ENCODE data around the gene OR14K1. TPM values are rescaled to one million over a fixed set of nuclear protein-coding genes. Genes with fewer than 3 reads are reported as not detected.

OR14K1 gene
- total and polyA plus RNA-seq, 9 of the 15 experiments (the other 6 are each of a cell fraction or from before 2014, with no cell fraction given): not detected

GRCh38 chr1:247746391-247746935 lies 8.0 kb downstream of the OR14K1 start:
- no peak overlapping the region for H3K4me2 ChIP-seq (ENCODE audit: insufficient read depth, low read length)
- H3K9me3 ChIP-seq (replicated peaks; ENCODE audit: control insufficient read depth, insufficient read depth, low read depth, low read length): peaks cover 5% of the 10 kb centered on the region; the same call in 1 of the 2 replicates
- no peak overlapping the region for H3K4me3 ChIP-seq
- CTCF ChIA-PET (ENCODE audit: low intra/inter-chr PET ratio): no interaction called here
- H3K27me3 ChIP-seq (ENCODE audit: control insufficient read depth in 2 of 2, insufficient read depth in 2 of 2, low read length in 2 of 2): no peaks in the 10 kb centered on the region
- TF ChIP-seq CBX8 (IDR thresholded peaks at IDR 0.05; ENCODE audit: borderline replicate concordance, extremely low read depth, low read depth, low read length, poor library complexity, severe bottlenecking) (no peak), MCM5 (IDR thresholded peaks at IDR 0.05; ENCODE audit: low read depth) (no peak), TAF9B (IDR thresholded peaks at IDR 0.05; ENCODE audit: partially characterized antibody) (no peak), SMARCA5 (IDR thresholded peaks at IDR 0.05) (no peak), GTF2E2 (tag; IDR thresholded peaks at IDR 0.05) (no peak), IRF1 (CRISPR knock-in tag; IDR thresholded peaks at IDR 0.05; ENCODE audit: borderline replicate concordance) (no peak), CBX5 (IDR thresholded peaks at IDR 0.05; ENCODE audit: borderline replicate concordance, low read depth) (no peak), HBP1 (CRISPR knock-in tag; IDR thresholded peaks at IDR 0.05) (no peak), EWSR1 (IDR thresholded peaks at IDR 0.05; ENCODE audit: borderline replicate concordance, low read depth, partially characterized antibody) (no peak), PHF20 (IDR thresholded peaks at IDR 0.05; ENCODE audit: partially characterized antibody) (no peak), TBL1XR1 (IDR thresholded peaks at IDR 0.05; ENCODE audit: low read length in 2 of 2) (no peak), TCFL5 (CRISPR knock-in tag; conservative IDR thresholded peaks at IDR 0.05) (no peak), L3MBTL2 (IDR thresholded peaks at IDR 0.05) (no peak), ZC3H11A (IDR thresholded peaks at IDR 0.05; ENCODE audit: low read depth, low read length) (no peak)
- H3K4me1 ChIP-seq (replicated peaks in 1 of 2; ENCODE audit: control insufficient read depth in 2 of 2, insufficient read depth in 2 of 2, low read length in 2 of 2): no peaks in the 10 kb centered on the region; a peak in 1 of 5 replicates
- no peaks in the 10 kb centered on the region for H3K9me1 ChIP-seq (ENCODE audit: control insufficient read depth, insufficient read depth, low read length)
- no peak overlapping the region for H3K9ac ChIP-seq (ENCODE audit: insufficient read depth in 1 of 2, low read depth in 2 of 2, low read length in 2 of 2)
- WGBS (ENCODE audit: insufficient coverage, low coverage, missing lambda C conversion rate): 0% methylated on average over 3 of the region's 3 CpGs
- DNase-seq (ENCODE audit: extremely low read depth in 1 of 4, low spot score in 3 of 4) (no peak), FAIRE-seq (no peak), ATAC-seq (no peak)
- no peaks in the 10 kb centered on the region for H4K20me1 ChIP-seq (replicated peaks; ENCODE audit: control insufficient read depth, insufficient read depth, low read length)
- intact Hi-C loops (cut with micrococcal nuclease) (no loop called here), in situ Hi-C loops (cut with MboI) (no loop called here)
- POLR2A ChIA-PET: no interaction called here
- H2AFZ ChIP-seq (ENCODE audit: low read depth, low read length): no peak overlapping the region
- no TSS peak for BruUV-seq (replicated peaks)
- no peaks in the 10 kb centered on the region for H3K79me2 ChIP-seq (ENCODE audit: control insufficient read depth, insufficient read depth, low read length)
- no peak overlapping the region for H3K27ac ChIP-seq (ENCODE audit: extremely low read depth, low read depth, low read length)
- H3K36me3 ChIP-seq (ENCODE audit: control insufficient read depth, insufficient read depth, low read length): no peaks in the 10 kb centered on the region

All from K562 (cell line).